Astrocyte (in vitro differentiated cells and primary cell): Measurements from ENCODE around the gene RILP. TPM values are rescaled to one million over a fixed set of nuclear protein-coding genes. Genes with fewer than 3 reads are reported as not detected.

Experiments used
- DNase-seq: peaks from one replicate; pipeline ENCODE4 v3.0.0-alpha.2; 2010; ENCODE audit warnings: low read depth
- FAIRE-seq: peaks from 2 replicates; lab custom pipeline; 2011; peaks lifted over from hg19 to GRCh38; lab: Jason Lieb, UNC
- H2AFZ ChIP-seq: 2 replicates; pipeline ENCODE4 v1.6.0; 2012; ENCODE audit warnings: low read depth, low read length, inconsistent platforms
- H3K27ac ChIP-seq: 2 replicates; pipeline ENCODE4 v1.5.1; 2011; ENCODE audit warnings: low read depth, low read length, inconsistent platforms
- H3K27me3 ChIP-seq: 2 replicates; pipeline ENCODE4 v1.6.0; 2011; ENCODE audit warnings: low read length, inconsistent platforms; ENCODE audit not compliant: insufficient read depth
- H3K36me3 ChIP-seq: 2 replicates; pipeline ENCODE4 v1.5.1; 2011; ENCODE audit warnings: low read length, inconsistent platforms; ENCODE audit not compliant: insufficient read depth
- H3K4me1 ChIP-seq: 2 replicates; pipeline ENCODE4 v1.5.1; 2011; ENCODE audit warnings: low read length, inconsistent platforms; ENCODE audit not compliant: insufficient read depth
- H3K4me2 ChIP-seq: 2 replicates; pipeline ENCODE4 v1.6.0; 2012; ENCODE audit warnings: low read length, inconsistent platforms
- H3K4me3 ChIP-seq: 2 replicates; pipeline ENCODE4 v1.5.1; 2011; ENCODE audit warnings: low read depth, mild to moderate bottlenecking, low read length, inconsistent platforms; ENCODE audit not compliant: insufficient read depth
- H3K79me2 ChIP-seq: 2 replicates; pipeline ENCODE4 v1.6.0; 2012; ENCODE audit warnings: mild to moderate bottlenecking, low read length, inconsistent platforms; ENCODE audit not compliant: insufficient read depth
- H3K9ac ChIP-seq: 2 replicates; pipeline ENCODE4 v1.6.0; 2012; ENCODE audit warnings: mild to moderate bottlenecking, low read length, inconsistent platforms
- H3K9me3 ChIP-seq: 2 replicates; pipeline ENCODE4 v1.5.1; 2012; ENCODE audit warnings: low read depth, mild to moderate bottlenecking, low read length, inconsistent platforms; ENCODE audit not compliant: insufficient read depth
- H4K20me1 ChIP-seq: 2 replicates; pipeline ENCODE4 v1.6.0; 2012; ENCODE audit warnings: low read length, inconsistent platforms; ENCODE audit not compliant: insufficient read depth
- H3K27ac Mint-ChIP-seq: one replicate; pipeline ENCODE4 v1.8.0; 2021; ENCODE audit warnings: mild to moderate bottlenecking, mixed read lengths; ENCODE audit not compliant: unreplicated experiment
- H3K27me3 Mint-ChIP-seq: one replicate; pipeline ENCODE4 v1.8.0; 2021; ENCODE audit warnings: low read depth, mixed read lengths; ENCODE audit not compliant: unreplicated experiment
- H3K36me3 Mint-ChIP-seq: one replicate; pipeline ENCODE4 v1.8.0; 2021; ENCODE audit warnings: low read depth, mixed read lengths; ENCODE audit not compliant: unreplicated experiment
- H3K4me1 Mint-ChIP-seq: one replicate; pipeline ENCODE4 v1.8.0; 2021; ENCODE audit warnings: low read depth, mixed read lengths; ENCODE audit not compliant: unreplicated experiment
- H3K4me3 Mint-ChIP-seq: one replicate; pipeline ENCODE4 v1.8.0; 2021; ENCODE audit warnings: mild to moderate bottlenecking, moderate library complexity, mixed read lengths; ENCODE audit not compliant: unreplicated experiment
- H3K9me3 Mint-ChIP-seq: one replicate; pipeline ENCODE4 v1.8.0; 2021; ENCODE audit warnings: mild to moderate bottlenecking, mixed read lengths; ENCODE audit not compliant: unreplicated experiment
- CTCF ChIP-seq: IDR thresholded peaks from 2 replicates; pipeline ENCODE4 v1.5.1; 2011; ENCODE audit warnings: low read depth, mild to moderate bottlenecking, inconsistent platforms, low read length, moderate library complexity; ENCODE audit not compliant: insufficient read depth
- EZH2 ChIP-seq: IDR thresholded peaks from 2 replicates; pipeline ENCODE4 v1.6.1; 2012; ENCODE audit warnings: mild to moderate bottlenecking, low read length, inconsistent platforms; ENCODE audit not compliant: insufficient read depth
- total RNA-seq: library from RNA; stranded (reverse); gene quantifications from 2 replicates; pipeline ENCODE4 v1.2.1, GENCODE V29; 2021

The RILP gene
- total RNA-seq, 1 donor from 2014 or later = 7.8 TPM

DNA sequence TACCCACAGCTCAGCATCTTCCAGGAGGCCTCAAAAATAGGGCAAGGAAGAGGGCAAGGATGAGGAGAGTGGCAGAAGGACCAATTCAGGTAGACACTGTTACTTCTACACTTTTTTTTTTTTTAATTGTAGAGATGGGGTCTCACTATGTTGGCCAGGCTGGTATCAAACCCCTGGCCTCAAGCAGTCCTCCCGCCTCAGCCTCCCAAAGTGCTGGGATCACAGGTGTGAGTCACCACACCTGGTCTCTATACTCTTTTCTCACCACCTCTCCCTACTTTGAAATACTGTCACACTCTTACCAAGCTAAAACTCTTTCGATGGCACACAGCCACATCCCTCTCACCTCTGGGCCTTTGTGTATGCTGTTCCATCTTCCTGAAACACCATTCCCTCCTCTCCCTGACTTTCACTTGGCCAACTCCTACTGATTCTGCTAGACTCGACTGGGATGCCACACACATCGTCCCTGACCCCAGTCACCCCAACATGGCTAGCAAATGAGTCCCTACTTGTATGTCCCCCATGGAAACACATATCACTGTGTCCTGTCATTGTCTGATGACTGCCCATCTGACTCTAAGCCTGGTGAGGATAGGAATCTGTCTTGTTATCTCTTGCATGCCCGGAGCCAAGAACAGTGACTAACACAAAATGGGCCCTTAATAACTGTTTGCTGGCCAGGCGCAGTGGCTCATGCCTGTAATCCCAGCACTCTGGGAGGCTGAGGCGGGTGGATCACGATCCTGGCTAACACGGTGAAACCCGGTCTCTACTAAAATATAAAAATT, 13.8 kb downstream of the RILP start:
- DNase-seq = no peak
- no peaks in the 10 kb centered on the region for H4K20me1 ChIP-seq
- H3K4me3 Mint-ChIP-seq = no peak overlapping the region
- no peaks in the 10 kb centered on the region for H3K9me3 Mint-ChIP-seq
- TF ChIP-seq EZH2 (no peak), CTCF (no peak)
- no peak overlapping the region for H3K9ac ChIP-seq
- peaks cover 2% of the 10 kb centered on the region for H3K4me1 Mint-ChIP-seq
- no peaks in the 10 kb centered on the region for H3K79me2 ChIP-seq
- no peak for FAIRE-seq
- H3K36me3 ChIP-seq = no peaks in the 10 kb centered on the region
- no peak overlapping the region for H3K4me2 ChIP-seq
- peaks cover 12% of the 10 kb centered on the region for H3K36me3 Mint-ChIP-seq
- H3K27ac ChIP-seq = no peak overlapping the region
- peaks cover 5% of the 10 kb centered on the region for H3K27me3 Mint-ChIP-seq
- no peak overlapping the region for H2AFZ ChIP-seq
- H3K9me3 ChIP-seq = no peaks in the 10 kb centered on the region
- H3K4me3 ChIP-seq = no peak overlapping the region
- H3K4me1 ChIP-seq = no peaks in the 10 kb centered on the region
- H3K27ac Mint-ChIP-seq = no peak overlapping the region
- no peaks in the 10 kb centered on the region for H3K27me3 ChIP-seq

- peaks cover 7% of the 10 kb centered on the region for H3K27me3 Mint-ChIP-seq
- H3K4me1 Mint-ChIP-seq = peaks cover 2% of the 10 kb centered on the region
- TF ChIP-seq EZH2 (no peak), CTCF (no peak)
- Histone ChIP-seq H3K9ac (no peak overlapping the region), H3K36me3 (no peaks in the 10 kb centered on the region), H3K27me3 (no peaks in the 10 kb centered on the region), H4K20me1 (no peaks in the 10 kb centered on the region), H3K4me3 (no peak overlapping the region), H3K4me2 (no peak overlapping the region), H3K4me1 (no peaks in the 10 kb centered on the region), H2AFZ (no peak overlapping the region), H3K9me3 (no peaks in the 10 kb centered on the region), H3K79me2 (no peaks in the 10 kb centered on the region), H3K27ac (no peak overlapping the region)
- H3K9me3 Mint-ChIP-seq = no peaks in the 10 kb centered on the region
- no peak overlapping the region for H3K27ac Mint-ChIP-seq
- FAIRE-seq = no peak
- H3K36me3 Mint-ChIP-seq = peaks cover 12% of the 10 kb centered on the region
- H3K4me3 Mint-ChIP-seq = no peak overlapping the region
- no peak for DNase-seq
Observed at GRCh38 chr17:1634841-1635650, 14.6 kb downstream of the RILP start.
